ENCODE results near the gene MORN1. TPM values are rescaled to one million over a fixed set of nuclear protein-coding genes. Genes with fewer than 3 reads are reported as not detected.

The MORN1 gene
- total and polyA plus RNA-seq, 2 of the 8 experiments (the other 6 are each of a cell fraction or from before 2014, with no cell fraction given): 5.0 to 9.1 TPM

DNA sequence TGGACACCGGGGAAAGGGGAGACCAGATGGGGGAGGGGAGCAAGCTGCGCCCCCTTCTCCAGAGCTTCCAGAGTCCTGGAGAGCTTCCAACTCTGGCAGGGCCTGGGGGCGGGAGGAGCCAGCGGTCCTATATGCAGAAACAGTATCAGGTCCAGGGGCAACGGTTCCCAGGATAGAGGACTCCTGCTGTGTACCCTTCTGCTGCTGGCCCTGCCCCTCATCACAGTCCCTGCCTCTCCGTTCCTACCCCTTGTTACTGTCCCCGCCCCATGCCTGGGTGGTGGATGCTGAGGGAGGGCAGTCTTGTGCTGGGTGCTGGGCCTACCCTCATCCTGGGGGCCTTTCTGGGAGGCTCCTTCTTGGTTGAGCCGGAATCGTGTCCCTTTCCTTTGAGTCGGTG lies 40.2 kb upstream of the MORN1 start:
- Histone ChIP-seq H2AFZ (ENCODE audit: low read length) (no peak overlapping the region), H2BK20ac (ENCODE audit: low read length) (no peak overlapping the region), H2BK5ac (ENCODE audit: low read depth, low read length) (no peak overlapping the region), H2AK5ac (ENCODE audit: low read depth, low read length) (no peak overlapping the region), H3K9ac (replicated peaks in 1 of 4; ENCODE audit: extremely low read depth in 1 of 4, low read depth in 3 of 4, low read length in 3 of 4) (no peak overlapping the region), H3K4ac (replicated peaks; ENCODE audit: insufficient read length, low read depth, low read length) (no peak overlapping the region), H3K27ac (ENCODE audit: low read depth, low read length) (no peak overlapping the region), H4K5ac (ENCODE audit: insufficient read length, low read depth, low read length) (no peak overlapping the region), H3K4me2 (ENCODE audit: insufficient read depth in 1 of 2, low read depth in 2 of 2, low read length in 2 of 2) (no peak overlapping the region), H3K9me3 (ENCODE audit: insufficient read depth in 2 of 2, low read depth in 1 of 2, low read length in 1 of 2) (peaks cover 11 to 27% of the 10 kb centered on the region in 2 experiments; a peak in 3 of 4 replicates), H2BK120ac (replicated peaks; ENCODE audit: low read depth, low read length) (no peak overlapping the region), H3K79me2 (ENCODE audit: control insufficient read depth in 1 of 2, insufficient read depth in 2 of 2, low read length in 2 of 2) (no peaks in the 10 kb centered on the region), H2BK12ac (ENCODE audit: low read depth, low read length) (no peak overlapping the region), H4K8ac (ENCODE audit: extremely low read depth, insufficient read depth, low read length) (no peak overlapping the region), H3K36me3 (ENCODE audit: control insufficient read depth in 2 of 4, insufficient read depth in 4 of 4, low read length in 3 of 4) (no peaks in the 10 kb centered on the region), H2BK15ac (ENCODE audit: low read length) (no peak overlapping the region), H3K14ac (ENCODE audit: insufficient read length) (no peak overlapping the region), H3K18ac (ENCODE audit: extremely low read depth, low read length) (no peak overlapping the region), H3K4me1 (replicated peaks in 1 of 4; ENCODE audit: control insufficient read depth in 3 of 4, insufficient read depth in 4 of 4, low read length in 3 of 4) (no peaks in the 10 kb centered on the region), H3K4me3 (ENCODE audit: extremely low read depth in 1 of 4, insufficient read depth in 2 of 4, low read depth in 3 of 4, low read length in 4 of 4) (no peak overlapping the region), H3K27me3 (replicated peaks in 1 of 4; ENCODE audit: control insufficient read depth in 3 of 4, extremely low read depth in 1 of 4, insufficient read depth in 3 of 4, low read length in 3 of 4) (no peaks in the 10 kb centered on the region), H4K91ac (replicated peaks; ENCODE audit: insufficient read length, low read length) (no peak overlapping the region), H3K23me2 (ENCODE audit: low read depth, low read length) (no peaks in the 10 kb centered on the region), H3K79me1 (ENCODE audit: low read depth, low read length) (no peaks in the 10 kb centered on the region), H3K23ac (ENCODE audit: insufficient read length) (no peak overlapping the region), H4K20me1 (replicated peaks in 1 of 2; ENCODE audit: control insufficient read depth in 1 of 2, insufficient read depth in 2 of 2, low read length in 2 of 2) (peaks cover 0 to 1% of the 10 kb centered on the region in 2 experiments), H3K56ac (replicated peaks; ENCODE audit: insufficient read length, low read depth, low read length) (no peak overlapping the region)
- DNase-seq (ENCODE audit: low read depth in 1 of 2, low spot score in 2 of 2) (no peak), FAIRE-seq (no peak)
- ChIA-PET CTCF (ENCODE audit: partially characterized antibody) (interaction anchor here (1.2 to 4.2 kb wide), 8 partner anchors 12 to 1172 kb away, joined by 3 to 48 read pairs (median 5); no protein-coding TSS in a partner anchor), POLR2A (ENCODE audit: partially characterized antibody) (no interaction called here)
- 77% methylated on average over 6 of the region's 10 CpGs; no CpG with 5 or more reads in 1 of the 2 experiments for WGBS, 2 experiments (ENCODE audit: extremely low coverage in 1 of 2, insufficient coverage in 1 of 2, insufficient read length in 1 of 2, insufficient replicate concordance in 2 of 2, low coverage in 1 of 2, low lambda C conversion rate in 2 of 2, missing lambda C conversion rate in 1 of 2)
- no peak for TF ChIP-seq ZNF274 (IDR thresholded peaks at IDR 0.05; ENCODE audit: borderline replicate concordance, extremely low read depth, low read length)
- no peak for TF ChIP-seq ASH2L (IDR thresholded peaks at IDR 0.05; ENCODE audit: low read length)

Data from H1 (cell line).